ENCODE results near the gene ISM1.

Gene ISM1

GRCh38 chr20:13220904-13221297 is at the start of gene ISM1:
Gene ISM1, plus strand, starts transcription at chr20:13221274. Its CDS starts 503 bp downstream, at chr20:13221777.
- peak in 2 of 56 donors; percentile 2 to 14 for DNase-seq

GRCh38 chr20:13173201-13173600 is 47.9 kb upstream of the ISM1 start:
- DNase-seq: no peak

- no peak for DNase-seq
Measured at GRCh38 chr20:13174402-13174801, 46.7 kb upstream of the ISM1 start.

- DNase-seq: no peak
Measured at GRCh38 chr20:13180986-13181889, 39.8 kb upstream of the ISM1 start.

- no peak for DNase-seq
Measured at GRCh38 chr20:13183005-13183404, 38.1 kb upstream of the ISM1 start.

- no peak for DNase-seq
Measured at GRCh38 chr20:13186043-13186774, 34.9 kb upstream of the ISM1 start.

GRCh38 chr20:13187899-13188298 is 33.2 kb upstream of the ISM1 start:
- no peak for DNase-seq

GRCh38 chr20:13199279-13199678 is 21.8 kb upstream of the ISM1 start:
- DNase-seq: no peak

- no peak for DNase-seq
Measured at GRCh38 chr20:13200767-13201500, 20.1 kb upstream of the ISM1 start.

- no peak for DNase-seq
Measured at GRCh38 chr20:13202565-13202964, 18.5 kb upstream of the ISM1 start.

GRCh38 chr20:13205425-13205824 is 15.6 kb upstream of the ISM1 start:
- DNase-seq: no peak

GRCh38 chr20:13205848-13206434 is 15.1 kb upstream of the ISM1 start:
- DNase-seq: no peak

- no peak for DNase-seq
Measured at GRCh38 chr20:13207016-13207415, 14.1 kb upstream of the ISM1 start.

- DNase-seq: no peak
Measured at GRCh38 chr20:13211956-13212618, 9.0 kb upstream of the ISM1 start.

GRCh38 chr20:13212750-13213149 is 8.3 kb upstream of the ISM1 start:
- DNase-seq: no peak

GRCh38 chr20:13213335-13213734 is 7.7 kb upstream of the ISM1 start:
- DNase-seq: no peak

- DNase-seq: no peak
Measured at GRCh38 chr20:13216533-13216932, 4.5 kb upstream of the ISM1 start.

- DNase-seq: no peak
Measured at GRCh38 chr20:13219327-13220193, 1.5 kb upstream of the ISM1 start.

- DNase-seq: peak in 2 of 56 donors; percentile 2 to 14
Measured at GRCh38 chr20:13220194-13220903, 725 bp upstream of the ISM1 start.
